Prostate gland (tissue), 2 donors: ENCODE results near the gene MAGI2.

Source experiments
- CTCF ChIP-seq, 4 experiments: fragments of 200-600 bp in 2 of 4; fragments of 450-650 bp in 2 of 4; sonication (generic) in 2 of 4; IDR thresholded peaks; 1 replicate in 3 of 4; 2 replicates in 1 of 4; pipeline ENCODE4 v1.5.1; 2016 to 2019; ENCODE audit warnings: antibody characterized with exemption in 4 of 4, mild to moderate bottlenecking in 2 of 4, moderate library complexity in 2 of 4
- POLR2A ChIP-seq: fragments of 450-650 bp; IDR thresholded peaks from one replicate; pipeline ENCODE4 v1.6.1; 2016; ENCODE audit warnings: antibody characterized with exemption, mild to moderate bottlenecking
- POLR2AphosphoS5 ChIP-seq: sonication (generic); formaldehyde crosslinking; IDR thresholded peaks from one replicate; pipeline ENCODE4 v1.6.1; 2017; ENCODE audit warnings: antibody characterized with exemption

- no peak for TF ChIP-seq POLR2AphosphoS5
- TF ChIP-seq CTCF (IDR thresholded peaks at IDR 0.05): no peak
- TF ChIP-seq POLR2A: no peak
Observed at GRCh38 chr7:78198756-78199155, 1254.7 kb downstream of the MAGI2 start.
